Pancreas (tissue), 10 donors: ENCODE data around the gene KRTAP19-2. TPM values are rescaled to one million over a fixed set of nuclear protein-coding genes. Genes with fewer than 3 reads are reported as not detected.
A peak's percentile ranks its signal among the peaks of the same experiment; 100 is the strongest.

Source experiments
- ATAC-seq, 4 donors: fragments of 200-7000 bp; cut with Tn5 transposase; one replicate each; pipeline versions ENCODE4 v1.8.0 to v1.9.1; 2020; ENCODE audit warnings: mild to moderate bottlenecking in 4 of 4, moderate library complexity in 4 of 4
- DNase-seq, 6 donors: peaks; one replicate each; pipeline ENCODE4 v3.0.0-alpha.2; 2020
- FAIRE-seq: peaks from 2 replicates; lab custom pipeline; 2012; peaks lifted over from hg19 to GRCh38; lab: Jason Lieb, UNC
- H3K27ac ChIP-seq, 4 donors: fragments of 200-600 bp; sonication (generic); 1 replicate in 3 of 4; 2 replicates in 1 of 4; pipeline versions ENCODE4 v1.5.0 to v1.8.0; 2020
- H3K27me3 ChIP-seq, 4 donors: fragments of 200-600 bp; one replicate each; pipeline ENCODE4 v1.8.0; 2021
- H3K36me3 ChIP-seq, 3 donors: fragments of 200-600 bp; sonication (generic) in 1 of 3; one replicate each; pipeline versions ENCODE4 v1.5.0 to v1.8.0; 2020 to 2021
- H3K4me1 ChIP-seq, 3 donors: fragments of 200-600 bp; one replicate each; pipeline ENCODE4 v1.8.0; 2021
- H3K4me3 ChIP-seq, 4 donors: fragments of 200-600 bp; sonication (generic) in 2 of 4; one replicate each; pipeline versions ENCODE4 v1.5.0 to v1.8.0; 2020 to 2021
- H3K9me3 ChIP-seq, 4 donors: fragments of 200-600 bp; one replicate each; pipeline ENCODE4 v1.8.0; 2021
- WGBS, 2 donors: extraction: QIAGEN DNeasy Blood & Tissue Kit; methylation state at CpG; one replicate each; pipeline ENCODE4 v1.1.7; 2013; 5-methylcytosine and 5-hydroxymethylcytosine counted together
- intact Hi-C, 3 donors: fragments of 100-400 bp; cut with DNase I; formaldehyde crosslinking; loops; one replicate each; pipeline versions ENCODE4 v1.11.1 to v1.14.2; 2022
- polyA plus RNA-seq, 2 donors: library from polyadenylated mRNA; stranded (reverse); fragments of 200-250 nt; gene quantifications; one replicate each; pipeline ENCODE4 v1.2.3, GENCODE V29; 2013
- total RNA-seq, 6 donors: library from RNA; stranded (reverse); fragmentation: NEBNext Ultra II Directional in 4 of 6; extraction: Animal tissue kit (Norgen Biotek cat#: 25700) in 4 of 6; gene quantifications; one replicate each; pipeline versions ENCODE4 v1.2.1 to v1.2.4, GENCODE V29; 2021 to 2023
- TF ChIP-seq, protein P1 (sequence below), 4 donors: fragments of 200-600 bp; sonication (generic) in 3 of 4; IDR thresholded peaks; one replicate each; pipeline versions ENCODE4 v1.5.0 to v1.8.0; 2021; ENCODE audit warnings: antibody characterized with exemption in 4 of 4
- donor health status: healthy with polysubstance abuse.
- donor health status: DM: no; HTN: no; CAD: no; lungs with moderate emphysema.
- donor health status: DM: no; HTN: no; CAD: no.
- donor health status: control.
- donor health status: control.
- donor health status: Bipolar disorder and iron deficiency.
- donor health status: DM: yes; HTN: yes; CAD: no.
- donor health status: DM: no; HTN: no; CAD: no.
- donor health status: DM: no; HTN: no; CAD: no.
- donor health status: DM: yes; HTN: yes; CAD: no.

The KRTAP19-2 gene
- total and polyA plus RNA-seq, 8 donors = not detected

DNA sequence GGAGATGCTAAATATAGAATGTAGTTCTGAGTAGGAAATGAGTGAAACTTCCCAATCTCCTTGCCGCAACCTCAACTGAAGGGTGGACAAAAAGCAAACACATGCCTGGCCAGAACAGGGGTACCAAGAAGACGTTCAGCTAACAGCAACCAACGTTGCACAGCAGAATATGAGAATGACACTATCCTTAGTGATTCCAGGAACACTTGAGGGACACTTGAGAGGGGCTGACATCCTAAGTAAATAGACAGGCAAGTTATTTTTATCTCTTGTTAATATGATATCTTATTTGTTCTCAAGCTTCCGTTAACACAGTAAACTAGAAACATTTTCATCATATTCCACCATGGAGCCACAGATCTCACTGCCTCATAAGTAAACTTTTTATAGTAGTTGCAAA lies 8.0 kb downstream of the KRTAP19-2 start:
- no peak overlapping the region for H3K4me3 ChIP-seq
- FAIRE-seq (no peak), DNase-seq (no peak), ATAC-seq (no peak)
- TF ChIP-seq, protein P1, sequence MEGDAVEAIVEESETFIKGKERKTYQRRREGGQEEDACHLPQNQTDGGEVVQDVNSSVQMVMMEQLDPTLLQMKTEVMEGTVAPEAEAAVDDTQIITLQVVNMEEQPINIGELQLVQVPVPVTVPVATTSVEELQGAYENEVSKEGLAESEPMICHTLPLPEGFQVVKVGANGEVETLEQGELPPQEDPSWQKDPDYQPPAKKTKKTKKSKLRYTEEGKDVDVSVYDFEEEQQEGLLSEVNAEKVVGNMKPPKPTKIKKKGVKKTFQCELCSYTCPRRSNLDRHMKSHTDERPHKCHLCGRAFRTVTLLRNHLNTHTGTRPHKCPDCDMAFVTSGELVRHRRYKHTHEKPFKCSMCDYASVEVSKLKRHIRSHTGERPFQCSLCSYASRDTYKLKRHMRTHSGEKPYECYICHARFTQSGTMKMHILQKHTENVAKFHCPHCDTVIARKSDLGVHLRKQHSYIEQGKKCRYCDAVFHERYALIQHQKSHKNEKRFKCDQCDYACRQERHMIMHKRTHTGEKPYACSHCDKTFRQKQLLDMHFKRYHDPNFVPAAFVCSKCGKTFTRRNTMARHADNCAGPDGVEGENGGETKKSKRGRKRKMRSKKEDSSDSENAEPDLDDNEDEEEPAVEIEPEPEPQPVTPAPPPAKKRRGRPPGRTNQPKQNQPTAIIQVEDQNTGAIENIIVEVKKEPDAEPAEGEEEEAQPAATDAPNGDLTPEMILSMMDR (IDR thresholded peaks at IDR 0.05) = no peak
- WGBS, 2 donors = 48 to 51% methylated on average over 4 of the region's 4 CpGs
- H3K36me3 ChIP-seq = no peaks in the 10 kb centered on the region
- H3K27me3 ChIP-seq = peaks cover 0 to 3% (median 0%) of the 10 kb centered on the region in 4 donors
- intact Hi-C loops = no loop called here
- H3K4me1 ChIP-seq = no peaks in the 10 kb centered on the region
- H3K27ac ChIP-seq = no peak overlapping the region
- H3K9me3 ChIP-seq = no peaks in the 10 kb centered on the region

DNA sequence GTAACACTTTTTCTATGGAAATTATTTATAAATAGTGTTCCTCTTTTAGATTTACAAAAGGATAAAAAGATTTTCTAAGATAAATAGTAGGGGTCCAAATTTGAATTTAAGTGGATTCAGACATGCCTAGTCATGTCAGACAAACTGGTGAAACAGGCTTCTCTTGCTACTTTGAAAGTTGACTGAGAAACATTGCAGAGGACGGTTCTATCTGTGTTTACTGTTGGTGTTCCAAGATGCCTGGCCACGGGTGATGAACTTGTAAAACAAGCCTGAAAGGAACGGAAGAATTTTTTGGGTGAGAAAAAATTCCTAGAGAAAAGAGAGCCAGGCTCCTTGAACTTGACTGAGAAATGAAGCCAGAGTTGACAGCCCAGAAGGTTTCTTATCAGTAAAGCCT lies 9.2 kb downstream of the KRTAP19-2 start:
- ATAC-seq = no peak
- H3K27me3 ChIP-seq = peaks cover 0 to 3% (median 0%) of the 10 kb centered on the region in 4 donors
- no peak overlapping the region for H3K27ac ChIP-seq
- intact Hi-C loops = no loop called here
- no peak for FAIRE-seq
- WGBS, 2 donors = 12 to 13% methylated on average over 3 of the region's 3 CpGs
- H3K9me3 ChIP-seq = no peaks in the 10 kb centered on the region
- TF ChIP-seq, protein P1 (IDR thresholded peaks at IDR 0.05) = no peak
- no peaks in the 10 kb centered on the region for H3K4me1 ChIP-seq
- DNase-seq = no peak
- H3K36me3 ChIP-seq = no peaks in the 10 kb centered on the region
- H3K4me3 ChIP-seq = no peak overlapping the region

DNA sequence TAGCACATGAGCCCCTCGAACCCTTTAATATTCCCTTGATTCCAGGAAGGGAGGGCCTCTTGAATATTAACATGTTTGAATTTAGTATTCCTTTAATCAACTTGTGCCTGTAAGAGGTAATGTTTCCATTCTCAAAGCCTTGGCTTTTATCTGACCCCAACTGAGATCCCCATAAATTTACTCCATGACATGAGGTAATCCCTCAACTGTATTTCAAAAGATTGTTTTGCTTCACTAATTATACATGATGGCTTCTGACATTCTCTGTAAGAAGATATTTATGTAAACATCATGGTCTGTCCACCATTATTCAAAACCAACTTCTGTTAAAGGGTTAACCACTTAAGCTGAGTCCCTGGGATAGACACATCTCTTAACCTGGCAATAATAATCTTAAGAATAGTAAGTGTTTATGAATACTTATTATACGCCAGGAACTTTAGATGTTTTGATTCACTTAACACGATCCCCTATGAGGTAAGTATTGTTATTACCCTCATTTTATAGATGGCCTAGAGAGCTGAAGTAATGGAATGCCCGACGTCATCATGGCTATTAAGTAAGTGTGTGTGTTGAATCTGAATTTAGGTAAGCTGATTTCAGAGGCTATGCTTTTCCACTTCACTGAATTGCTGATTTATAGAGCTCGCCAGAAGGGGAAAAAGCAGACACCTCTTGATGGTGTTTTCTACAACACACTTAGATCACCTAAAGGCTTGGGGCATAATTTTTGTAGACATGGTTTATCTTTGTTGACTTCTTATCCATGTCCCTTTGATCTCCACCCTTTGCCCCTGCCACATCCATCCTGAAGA lies 18.1 kb downstream of the KRTAP19-2 start:
- DNase-seq (no peak), FAIRE-seq (no peak), ATAC-seq (no peak)
- WGBS, 2 donors = 49 to 50% methylated on average over 6 of the region's 6 CpGs
- intact Hi-C loops = no loop called here
- no peaks in the 10 kb centered on the region for H3K36me3 ChIP-seq
- H3K4me1 ChIP-seq = no peaks in the 10 kb centered on the region
- no peak overlapping the region for H3K4me3 ChIP-seq
- no peaks in the 10 kb centered on the region for H3K27me3 ChIP-seq
- H3K9me3 ChIP-seq = no peaks in the 10 kb centered on the region
- H3K27ac ChIP-seq = no peak overlapping the region
- TF ChIP-seq, protein P1 (IDR thresholded peaks at IDR 0.05) = no peak

DNA sequence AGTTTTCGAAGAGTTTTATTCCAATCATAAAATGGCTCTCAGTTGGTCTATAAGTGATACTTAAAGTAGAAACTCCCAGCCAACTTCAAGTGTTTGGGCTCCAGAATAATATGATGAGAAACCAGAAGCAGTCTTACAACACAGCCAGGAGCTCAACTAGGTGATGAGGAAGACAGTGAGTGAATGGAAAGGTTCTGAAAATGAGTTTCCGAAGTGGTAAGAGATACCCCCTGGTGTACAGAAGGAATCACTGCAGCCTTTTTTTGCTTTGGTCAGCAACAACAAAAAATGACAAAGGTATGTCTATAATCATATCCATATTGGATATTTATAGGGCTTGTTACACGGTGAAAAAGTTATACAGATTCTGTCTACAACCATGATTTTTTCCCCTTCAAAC lies 23.5 kb downstream of the KRTAP19-2 start:
- no peaks in the 10 kb centered on the region for H3K27me3 ChIP-seq
- no peak for FAIRE-seq
- 31 to 56% methylated on average over 3 of the region's 3 CpGs for WGBS, 2 donors
- H3K36me3 ChIP-seq = no peaks in the 10 kb centered on the region
- H3K9me3 ChIP-seq = no peaks in the 10 kb centered on the region
- TF ChIP-seq, protein P1 (IDR thresholded peaks at IDR 0.05) = peak in 1 of 4 donors; percentile 30
- H3K4me3 ChIP-seq = no peak overlapping the region
- no peak for ATAC-seq
- no peak for DNase-seq
- intact Hi-C loops = no loop called here
- H3K27ac ChIP-seq = no peak overlapping the region
- H3K4me1 ChIP-seq = no peaks in the 10 kb centered on the region

DNA sequence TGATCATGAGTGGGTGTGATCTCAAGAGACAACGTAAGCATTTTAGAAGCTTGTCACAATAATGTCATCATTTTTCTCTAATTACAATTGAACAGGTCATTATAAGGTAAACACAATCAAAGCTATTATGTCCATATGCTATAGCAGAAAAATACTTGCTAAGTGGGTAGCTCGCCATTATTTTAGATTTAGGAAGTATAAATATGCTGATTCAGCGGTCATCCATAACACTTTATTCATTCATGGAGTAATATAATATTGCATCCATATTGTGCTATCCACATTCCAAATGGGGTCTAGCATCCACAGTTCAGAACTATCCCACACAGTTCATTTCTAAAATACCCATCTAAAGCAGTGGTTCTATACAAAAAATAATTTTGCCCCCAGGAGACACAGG lies 38.7 kb downstream of the KRTAP19-2 start:
- 67 to 81% methylated on average over 3 of the region's 3 CpGs for WGBS, 2 donors
- Histone ChIP-seq H3K4me1 (no peaks in the 10 kb centered on the region), H3K4me3 (no peak overlapping the region), H3K27me3 (peaks cover 0 to 4% (median 0%) of the 10 kb centered on the region in 4 donors), H3K27ac (no peak overlapping the region), H3K9me3 (no peaks in the 10 kb centered on the region), H3K36me3 (no peaks in the 10 kb centered on the region)
- FAIRE-seq (no peak), ATAC-seq (no peak), DNase-seq (no peak)
- TF ChIP-seq, protein P1 (IDR thresholded peaks at IDR 0.05) = no peak
- intact Hi-C loops = no loop called here
